ENCODE results near the gene ADAMTS8. TPM values are rescaled to one million over a fixed set of nuclear protein-coding genes. Genes with fewer than 3 reads are reported as not detected.

Gene ADAMTS8
- total and polyA plus RNA-seq, 10 of the 15 experiments (the other 5 are each of a cell fraction or from before 2014, with no cell fraction given), result not detected

- in situ Hi-C loops (cut with MboI), result no loop called here
- Histone ChIP-seq H3K36me3 (ENCODE audit: control insufficient read depth in 2 of 2, insufficient read depth in 2 of 2, low read length in 1 of 2) (no peaks in the 10 kb centered on the region), H3K9ac (ENCODE audit: control insufficient read depth, insufficient read depth, low read length) (no peak overlapping the region), H3K9me3 (replicated peaks; ENCODE audit: control insufficient read depth, insufficient read depth, low read length) (no peaks in the 10 kb centered on the region), H3K4me1 (ENCODE audit: control insufficient read depth, insufficient read depth, low read length) (no peaks in the 10 kb centered on the region), H3K27ac (ENCODE audit: control insufficient read depth, insufficient read depth) (no peak overlapping the region), H3K4me3 (no peak overlapping the region), H3K27me3 (replicated peaks in 1 of 2; ENCODE audit: control insufficient read depth in 2 of 2, insufficient read depth in 2 of 2, low read length in 1 of 2) (0 out of 4 replicates have a peak, but pooled peaks cover 0 to 2% of the 10 kb centered on the region in 2 experiments), H3K79me2 (ENCODE audit: control insufficient read depth, insufficient read depth, low read length) (no peaks in the 10 kb centered on the region), H3K4me2 (ENCODE audit: control insufficient read depth, insufficient read depth) (no peak overlapping the region), H4K20me1 (ENCODE audit: control insufficient read depth, insufficient read depth) (no peaks in the 10 kb centered on the region), H2AFZ (ENCODE audit: control insufficient read depth, low read depth, low read length) (no peak overlapping the region)
- ChIA-PET RAD21 (ENCODE audit: unreplicated experiment) (no interaction called here), POLR2A (no interaction called here), SMC1A (ENCODE audit: uncharacterized antibody, unreplicated experiment) (no interaction called here), CTCF (no interaction called here)
- FAIRE-seq (no peak), DNase-seq (ENCODE audit: low read depth, low spot score) (no peak), ATAC-seq (no peak)
- WGBS (ENCODE audit: insufficient coverage, insufficient replicate concordance, low lambda C conversion rate, missing lambda C conversion rate), result 16% methylated on average over 6 of the region's 7 CpGs
- BruUV-seq (replicated peaks), result no TSS peak
- no peak for TF ChIP-seq SMAD1 (IDR thresholded peaks at IDR 0.05; ENCODE audit: low read depth, partially characterized antibody)
- no peak for TF ChIP-seq FOS (IDR thresholded peaks at IDR 0.05; ENCODE audit: borderline replicate concordance, extremely low read depth, insufficient read length)
- no peak for TF ChIP-seq ZBTB40 (IDR thresholded peaks at IDR 0.05; ENCODE audit: borderline replicate concordance)
- TF ChIP-seq ZSCAN29 (IDR thresholded peaks at IDR 0.05), result no peak
- no peak for TF ChIP-seq YBX1 (IDR thresholded peaks at IDR 0.05)
- no peak for TF ChIP-seq MTA2 (IDR thresholded peaks at IDR 0.05; ENCODE audit: low read depth)
- no peak for TF ChIP-seq BCL3 (IDR thresholded peaks at IDR 0.05; ENCODE audit: borderline replicate concordance, insufficient read depth, low read depth, low read length, poor library complexity, severe bottlenecking)
- intact Hi-C loops (cut with micrococcal nuclease; ENCODE audit: unreplicated experiment), result no loop called here
Measured at GRCh38 chr11:130472434-130472961, 44.1 kb upstream of the ADAMTS8 start.
